Neutrophil (primary cell): ENCODE measurements around the gene NCAN.

ENCODE experiments used
- H3K27ac ChIP-seq: fragments of 200-600 bp; sonication (generic); 2 replicates; pipeline ENCODE4 v1.5.1; 2016; ENCODE audit warnings: mild to moderate bottlenecking, moderate library complexity
- H3K27me3 ChIP-seq: fragments of 200-600 bp; sonication (generic); 2 replicates; pipeline ENCODE4 v1.6.0; 2016; ENCODE audit warnings: mild to moderate bottlenecking
- H3K36me3 ChIP-seq: fragments of 200-600 bp; sonication (generic); 2 replicates; pipeline ENCODE4 v1.5.1; 2017
- H3K4me1 ChIP-seq, 2 experiments: fragments of 200-600 bp in 1 of 2; sonication (generic) in 1 of 2; 1 replicate in 1 of 2; 2 replicates in 1 of 2; pipeline versions ENCODE4 v1.5.1 to v1.6.1; 2013 to 2016; ENCODE audit warnings: low read depth in 1 of 2, low read length in 1 of 2, mild to moderate bottlenecking in 1 of 2, moderate library complexity in 1 of 2; ENCODE audit not compliant: control insufficient read depth in 1 of 2, insufficient read depth in 1 of 2
- H3K4me3 ChIP-seq, 2 experiments: fragments of 200-600 bp in 1 of 2; sonication (generic) in 1 of 2; 1 replicate in 1 of 2; 2 replicates in 1 of 2; pipeline ENCODE4 v1.5.1; 2013 to 2016; ENCODE audit warnings: low read depth in 1 of 2, low read length in 1 of 2, mild to moderate bottlenecking in 1 of 2, moderate library complexity in 1 of 2
- H3K9me3 ChIP-seq: fragments of 200-600 bp; sonication (generic); 2 replicates; pipeline ENCODE4 v1.5.1; 2016
- TF ChIP-seq, protein P1 (sequence below): fragments of 200-600 bp; sonication (generic); IDR thresholded peaks from 2 replicates; pipeline ENCODE4 v1.5.1; 2016; ENCODE audit warnings: antibody characterized with exemption

NCAN gene

DNA sequence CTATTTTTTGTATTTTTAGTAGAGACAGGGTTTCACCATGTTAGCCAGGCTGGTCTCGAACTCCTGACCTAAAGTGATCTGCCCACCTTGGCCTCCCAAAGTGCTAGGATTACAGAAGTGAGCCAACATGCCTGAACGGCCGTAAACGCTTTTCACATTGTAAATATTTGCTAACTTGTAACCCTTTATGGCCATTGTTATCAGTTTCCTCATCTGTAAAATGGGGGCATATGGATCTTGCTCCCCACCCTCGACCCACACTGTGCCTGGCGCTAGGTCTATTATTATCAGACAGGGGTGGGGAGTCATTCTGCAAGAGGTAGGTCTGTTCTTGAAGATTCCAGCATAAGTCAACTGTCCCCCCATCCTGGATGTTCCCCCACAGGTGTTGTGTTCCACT is 11.9 kb downstream of the NCAN start:
- peaks cover 84% of the 10 kb centered on the region for H3K27me3 ChIP-seq
- no peak overlapping the region for H3K4me3 ChIP-seq
- H3K27ac ChIP-seq, result no peak overlapping the region
- H3K4me1 ChIP-seq, result peaks cover 10 to 11% of the 10 kb centered on the region in 2 experiments
- TF ChIP-seq, protein P1, sequence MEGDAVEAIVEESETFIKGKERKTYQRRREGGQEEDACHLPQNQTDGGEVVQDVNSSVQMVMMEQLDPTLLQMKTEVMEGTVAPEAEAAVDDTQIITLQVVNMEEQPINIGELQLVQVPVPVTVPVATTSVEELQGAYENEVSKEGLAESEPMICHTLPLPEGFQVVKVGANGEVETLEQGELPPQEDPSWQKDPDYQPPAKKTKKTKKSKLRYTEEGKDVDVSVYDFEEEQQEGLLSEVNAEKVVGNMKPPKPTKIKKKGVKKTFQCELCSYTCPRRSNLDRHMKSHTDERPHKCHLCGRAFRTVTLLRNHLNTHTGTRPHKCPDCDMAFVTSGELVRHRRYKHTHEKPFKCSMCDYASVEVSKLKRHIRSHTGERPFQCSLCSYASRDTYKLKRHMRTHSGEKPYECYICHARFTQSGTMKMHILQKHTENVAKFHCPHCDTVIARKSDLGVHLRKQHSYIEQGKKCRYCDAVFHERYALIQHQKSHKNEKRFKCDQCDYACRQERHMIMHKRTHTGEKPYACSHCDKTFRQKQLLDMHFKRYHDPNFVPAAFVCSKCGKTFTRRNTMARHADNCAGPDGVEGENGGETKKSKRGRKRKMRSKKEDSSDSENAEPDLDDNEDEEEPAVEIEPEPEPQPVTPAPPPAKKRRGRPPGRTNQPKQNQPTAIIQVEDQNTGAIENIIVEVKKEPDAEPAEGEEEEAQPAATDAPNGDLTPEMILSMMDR, result no peak
- H3K9me3 ChIP-seq, result no peaks in the 10 kb centered on the region
- H3K36me3 ChIP-seq, result no peaks in the 10 kb centered on the region

DNA sequence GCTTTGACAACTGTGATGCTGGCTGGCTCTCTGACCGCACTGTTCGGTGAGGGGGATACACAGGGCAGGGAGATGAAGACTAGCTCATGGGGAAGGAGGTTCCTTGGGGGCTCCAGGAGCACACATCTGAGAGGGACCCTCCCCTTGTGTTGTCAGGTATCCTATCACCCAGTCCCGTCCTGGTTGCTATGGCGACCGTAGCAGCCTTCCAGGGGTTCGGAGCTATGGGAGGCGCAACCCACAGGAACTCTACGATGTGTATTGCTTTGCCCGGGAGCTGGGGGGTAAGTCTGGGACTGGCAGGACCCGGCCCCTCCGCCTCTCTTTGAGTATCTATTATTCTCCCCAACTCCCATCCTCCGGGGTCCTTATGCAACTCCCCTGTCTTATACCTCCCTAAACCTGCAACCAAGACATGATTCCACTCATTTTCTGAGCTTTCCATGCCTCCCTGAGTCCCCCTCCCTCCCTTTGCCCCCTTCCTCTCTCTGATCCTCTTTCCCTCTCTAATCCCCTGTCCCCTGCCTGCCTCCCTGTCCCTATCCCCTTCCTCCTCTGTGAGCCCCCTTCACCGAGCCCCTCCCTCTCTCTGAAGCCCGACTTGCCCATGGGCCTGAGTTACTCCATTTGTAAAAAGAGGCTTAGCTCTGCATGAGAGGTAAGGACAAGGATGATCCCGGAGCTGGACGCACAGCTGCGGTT is 12.5 kb downstream of the NCAN start:
- no peak overlapping the region for H3K27ac ChIP-seq
- H3K36me3 ChIP-seq, result no peaks in the 10 kb centered on the region
- peaks cover 10 to 11% of the 10 kb centered on the region in 2 experiments for H3K4me1 ChIP-seq
- TF ChIP-seq, protein P1, result no peak
- H3K27me3 ChIP-seq, result peaks cover 84% of the 10 kb centered on the region
- no peaks in the 10 kb centered on the region for H3K9me3 ChIP-seq
- peak overlapping the region; percentile 44 to 58 for H3K4me3 ChIP-seq

DNA sequence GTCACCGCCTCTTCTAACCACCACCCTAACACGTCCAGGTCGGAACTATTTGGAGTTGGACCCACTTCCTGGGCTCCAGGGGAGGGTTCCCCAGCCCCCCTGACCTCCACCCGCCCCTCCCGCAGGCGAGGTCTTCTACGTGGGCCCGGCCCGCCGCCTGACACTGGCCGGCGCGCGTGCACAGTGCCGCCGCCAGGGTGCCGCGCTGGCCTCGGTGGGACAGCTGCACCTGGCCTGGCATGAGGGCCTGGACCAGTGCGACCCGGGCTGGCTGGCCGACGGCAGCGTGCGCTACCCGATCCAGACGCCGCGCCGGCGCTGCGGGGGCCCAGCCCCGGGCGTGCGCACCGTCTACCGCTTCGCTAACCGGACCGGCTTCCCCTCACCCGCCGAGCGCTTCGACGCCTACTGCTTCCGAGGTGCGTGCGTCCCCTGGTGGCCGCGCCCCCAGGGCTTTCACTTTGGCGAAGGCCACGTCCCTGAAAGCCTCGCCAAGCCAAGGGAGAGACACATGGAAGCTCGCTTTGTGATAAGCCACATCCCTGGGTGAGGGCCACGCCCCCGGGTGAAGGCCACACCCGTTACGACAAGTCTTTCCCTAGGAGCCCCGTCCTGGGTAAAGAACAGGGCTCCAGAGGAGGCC is 13.2 kb downstream of the NCAN start:
- peaks cover 10 to 11% of the 10 kb centered on the region in 2 experiments for H3K4me1 ChIP-seq
- H3K27ac ChIP-seq, result no peak overlapping the region
- H3K4me3 ChIP-seq, result peak overlapping the region; percentile 44 to 58
- H3K9me3 ChIP-seq, result no peaks in the 10 kb centered on the region
- H3K27me3 ChIP-seq, result peaks cover 86% of the 10 kb centered on the region
- TF ChIP-seq, protein P1, result peak; percentile 61
- H3K36me3 ChIP-seq, result no peaks in the 10 kb centered on the region

DNA sequence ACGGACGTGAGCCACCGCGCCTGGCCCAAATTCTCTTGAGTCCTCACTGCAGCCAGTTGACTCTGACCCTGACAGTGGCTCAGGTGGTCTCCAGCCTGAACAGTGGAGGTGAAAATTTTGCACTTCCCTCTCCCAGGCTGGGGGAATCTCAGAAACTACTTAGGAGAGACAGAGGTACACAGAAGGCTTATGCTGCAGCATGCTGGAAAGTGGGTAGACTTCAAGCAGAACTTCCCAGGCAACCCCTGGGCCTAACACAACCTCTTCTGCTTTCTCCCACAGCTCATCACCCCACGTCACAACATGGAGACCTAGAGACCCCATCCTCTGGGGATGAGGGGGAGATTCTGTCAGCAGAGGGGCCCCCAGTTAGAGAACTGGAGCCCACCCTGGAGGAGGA is 14.4 kb downstream of the NCAN start:
- Histone ChIP-seq H3K36me3 (no peaks in the 10 kb centered on the region), H3K27me3 (peaks cover 78% of the 10 kb centered on the region), H3K4me3 (no peak overlapping the region), H3K9me3 (no peaks in the 10 kb centered on the region), H3K4me1 (peaks cover 10 to 11% of the 10 kb centered on the region in 2 experiments), H3K27ac (no peak overlapping the region)
- TF ChIP-seq, protein P1, result no peak

DNA sequence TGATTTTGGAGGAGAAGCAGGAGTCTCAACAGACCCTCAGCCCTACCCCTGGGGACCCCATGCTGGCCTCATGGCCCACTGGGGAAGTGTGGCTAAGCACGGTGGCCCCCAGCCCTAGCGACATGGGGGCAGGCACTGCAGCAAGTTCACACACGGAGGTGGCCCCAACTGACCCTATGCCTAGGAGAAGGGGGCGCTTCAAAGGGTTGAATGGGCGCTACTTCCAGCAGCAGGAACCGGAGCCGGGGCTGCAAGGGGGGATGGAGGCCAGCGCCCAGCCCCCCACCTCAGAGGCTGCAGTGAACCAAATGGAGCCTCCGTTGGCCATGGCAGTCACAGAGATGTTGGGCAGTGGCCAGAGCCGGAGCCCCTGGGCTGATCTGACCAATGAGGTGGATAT is 14.9 kb downstream of the NCAN start:
- TF ChIP-seq, protein P1, result no peak
- H3K4me3 ChIP-seq, result no peak overlapping the region
- no peak overlapping the region for H3K27ac ChIP-seq
- H3K27me3 ChIP-seq, result peaks cover 73% of the 10 kb centered on the region
- peaks cover 10 to 11% of the 10 kb centered on the region in 2 experiments for H3K4me1 ChIP-seq
- H3K9me3 ChIP-seq, result no peaks in the 10 kb centered on the region
- H3K36me3 ChIP-seq, result no peaks in the 10 kb centered on the region
